Measurements from ENCODE around the gene POLDIP2. TPM values are rescaled to one million over a fixed set of nuclear protein-coding genes. Genes with fewer than 3 reads are reported as not detected.

POLDIP2 gene
- total and polyA plus RNA-seq, 2 of the 13 experiments (the other 11 are each of a cell fraction or from before 2014, with no cell fraction given) = 85.9 to 114 TPM

GRCh38 chr17:28318759-28319597 lies 38.3 kb downstream of the POLDIP2 start, which contains the start of gene TMEM97 (continued):
- TF ChIP-seq, protein P1, sequence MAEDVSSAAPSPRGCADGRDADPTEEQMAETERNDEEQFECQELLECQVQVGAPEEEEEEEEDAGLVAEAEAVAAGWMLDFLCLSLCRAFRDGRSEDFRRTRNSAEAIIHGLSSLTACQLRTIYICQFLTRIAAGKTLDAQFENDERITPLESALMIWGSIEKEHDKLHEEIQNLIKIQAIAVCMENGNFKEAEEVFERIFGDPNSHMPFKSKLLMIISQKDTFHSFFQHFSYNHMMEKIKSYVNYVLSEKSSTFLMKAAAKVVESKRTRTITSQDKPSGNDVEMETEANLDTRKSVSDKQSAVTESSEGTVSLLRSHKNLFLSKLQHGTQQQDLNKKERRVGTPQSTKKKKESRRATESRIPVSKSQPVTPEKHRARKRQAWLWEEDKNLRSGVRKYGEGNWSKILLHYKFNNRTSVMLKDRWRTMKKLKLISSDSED (CRISPR knock-in tag; IDR thresholded peaks at IDR 0.05) = peak; percentile 78
- TF ChIP-seq SP1 (IDR thresholded peaks at IDR 0.05) = no peak; the same call in 1 of the 2 replicates
- peak; percentile 90 for TF ChIP-seq SP1 (CRISPR knock-in tag; IDR thresholded peaks at IDR 0.05)
- TF ChIP-seq, protein P2, sequence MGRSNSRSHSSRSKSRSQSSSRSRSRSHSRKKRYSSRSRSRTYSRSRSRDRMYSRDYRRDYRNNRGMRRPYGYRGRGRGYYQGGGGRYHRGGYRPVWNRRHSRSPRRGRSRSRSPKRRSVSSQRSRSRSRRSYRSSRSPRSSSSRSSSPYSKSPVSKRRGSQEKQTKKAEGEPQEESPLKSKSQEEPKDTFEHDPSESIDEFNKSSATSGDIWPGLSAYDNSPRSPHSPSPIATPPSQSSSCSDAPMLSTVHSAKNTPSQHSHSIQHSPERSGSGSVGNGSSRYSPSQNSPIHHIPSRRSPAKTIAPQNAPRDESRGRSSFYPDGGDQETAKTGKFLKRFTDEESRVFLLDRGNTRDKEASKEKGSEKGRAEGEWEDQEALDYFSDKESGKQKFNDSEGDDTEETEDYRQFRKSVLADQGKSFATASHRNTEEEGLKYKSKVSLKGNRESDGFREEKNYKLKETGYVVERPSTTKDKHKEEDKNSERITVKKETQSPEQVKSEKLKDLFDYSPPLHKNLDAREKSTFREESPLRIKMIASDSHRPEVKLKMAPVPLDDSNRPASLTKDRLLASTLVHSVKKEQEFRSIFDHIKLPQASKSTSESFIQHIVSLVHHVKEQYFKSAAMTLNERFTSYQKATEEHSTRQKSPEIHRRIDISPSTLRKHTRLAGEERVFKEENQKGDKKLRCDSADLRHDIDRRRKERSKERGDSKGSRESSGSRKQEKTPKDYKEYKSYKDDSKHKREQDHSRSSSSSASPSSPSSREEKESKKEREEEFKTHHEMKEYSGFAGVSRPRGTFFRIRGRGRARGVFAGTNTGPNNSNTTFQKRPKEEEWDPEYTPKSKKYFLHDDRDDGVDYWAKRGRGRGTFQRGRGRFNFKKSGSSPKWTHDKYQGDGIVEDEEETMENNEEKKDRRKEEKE (IDR thresholded peaks at IDR 0.05) = no peak
- peak; percentile 64 for TF ChIP-seq ARNTL (CRISPR knock-in tag; IDR thresholded peaks at IDR 0.05)
- TF ChIP-seq MAFK (conservative IDR thresholded peaks at IDR 0.05 in 1 of 2, IDR thresholded peaks at IDR 0.05 in 1 of 2; ENCODE audit: low read length in 2 of 2) = no peak
- no peak for TF ChIP-seq FUBP1 (CRISPR knock-in tag; IDR thresholded peaks at IDR 0.05; ENCODE audit: borderline replicate concordance)
- TF ChIP-seq ZNF329 (CRISPR knock-in tag; IDR thresholded peaks at IDR 0.05; ENCODE audit: low read depth) = peak; percentile 79; the same call in 1 of the 2 replicates
- TF ChIP-seq ZNF274 (CRISPR knock-in tag; IDR thresholded peaks at IDR 0.05) = no peak; the same call in 1 of the 2 replicates
- TF ChIP-seq REXO4 (CRISPR knock-in tag; IDR thresholded peaks at IDR 0.05; ENCODE audit: borderline replicate concordance) = 0 out of 2 replicates have a peak, but pooled peaks have one; percentile 47
- peak; percentile 51; the same call in 1 of the 2 replicates for TF ChIP-seq ZNF280B (CRISPR knock-in tag; IDR thresholded peaks at IDR 0.05; ENCODE audit: borderline replicate concordance)
- no peak for TF ChIP-seq ZNF598 (CRISPR knock-in tag; IDR thresholded peaks at IDR 0.05; ENCODE audit: borderline replicate concordance)
- peak; percentile 71; the same call in 1 of the 2 replicates for TF ChIP-seq ZNF296 (CRISPR knock-in tag; conservative IDR thresholded peaks at IDR 0.05)
- TF ChIP-seq, protein P3, sequence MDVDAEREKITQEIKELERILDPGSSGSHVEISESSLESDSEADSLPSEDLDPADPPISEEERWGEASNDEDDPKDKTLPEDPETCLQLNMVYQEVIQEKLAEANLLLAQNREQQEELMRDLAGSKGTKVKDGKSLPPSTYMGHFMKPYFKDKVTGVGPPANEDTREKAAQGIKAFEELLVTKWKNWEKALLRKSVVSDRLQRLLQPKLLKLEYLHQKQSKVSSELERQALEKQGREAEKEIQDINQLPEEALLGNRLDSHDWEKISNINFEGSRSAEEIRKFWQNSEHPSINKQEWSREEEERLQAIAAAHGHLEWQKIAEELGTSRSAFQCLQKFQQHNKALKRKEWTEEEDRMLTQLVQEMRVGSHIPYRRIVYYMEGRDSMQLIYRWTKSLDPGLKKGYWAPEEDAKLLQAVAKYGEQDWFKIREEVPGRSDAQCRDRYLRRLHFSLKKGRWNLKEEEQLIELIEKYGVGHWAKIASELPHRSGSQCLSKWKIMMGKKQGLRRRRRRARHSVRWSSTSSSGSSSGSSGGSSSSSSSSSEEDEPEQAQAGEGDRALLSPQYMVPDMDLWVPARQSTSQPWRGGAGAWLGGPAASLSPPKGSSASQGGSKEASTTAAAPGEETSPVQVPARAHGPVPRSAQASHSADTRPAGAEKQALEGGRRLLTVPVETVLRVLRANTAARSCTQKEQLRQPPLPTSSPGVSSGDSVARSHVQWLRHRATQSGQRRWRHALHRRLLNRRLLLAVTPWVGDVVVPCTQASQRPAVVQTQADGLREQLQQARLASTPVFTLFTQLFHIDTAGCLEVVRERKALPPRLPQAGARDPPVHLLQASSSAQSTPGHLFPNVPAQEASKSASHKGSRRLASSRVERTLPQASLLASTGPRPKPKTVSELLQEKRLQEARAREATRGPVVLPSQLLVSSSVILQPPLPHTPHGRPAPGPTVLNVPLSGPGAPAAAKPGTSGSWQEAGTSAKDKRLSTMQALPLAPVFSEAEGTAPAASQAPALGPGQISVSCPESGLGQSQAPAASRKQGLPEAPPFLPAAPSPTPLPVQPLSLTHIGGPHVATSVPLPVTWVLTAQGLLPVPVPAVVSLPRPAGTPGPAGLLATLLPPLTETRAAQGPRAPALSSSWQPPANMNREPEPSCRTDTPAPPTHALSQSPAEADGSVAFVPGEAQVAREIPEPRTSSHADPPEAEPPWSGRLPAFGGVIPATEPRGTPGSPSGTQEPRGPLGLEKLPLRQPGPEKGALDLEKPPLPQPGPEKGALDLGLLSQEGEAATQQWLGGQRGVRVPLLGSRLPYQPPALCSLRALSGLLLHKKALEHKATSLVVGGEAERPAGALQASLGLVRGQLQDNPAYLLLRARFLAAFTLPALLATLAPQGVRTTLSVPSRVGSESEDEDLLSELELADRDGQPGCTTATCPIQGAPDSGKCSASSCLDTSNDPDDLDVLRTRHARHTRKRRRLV (CRISPR knock-in tag; IDR thresholded peaks at IDR 0.05) = no peak
- peak; percentile 20; the same call in 1 of the 2 replicates for TF ChIP-seq ESRRA (CRISPR knock-in tag; IDR thresholded peaks at IDR 0.05; ENCODE audit: low read depth)
